Activated T-helper 1 cell treated with Interleukin-2 at 50 U/mL for 16 hours (primary cell): ENCODE results near the gene BATF3.
"Not testable (repeated sequence)": the region's sequence is repeated elsewhere in the genome, so short reads cannot be mapped to it uniquely, and the experiment has no call there.

Experiments
- DNase-seq: peaks from one replicate; pipeline ENCODE4 v3.0.0-alpha.2; 2020; ENCODE audit warnings: low read depth

Gene BATF3

GRCh38 chr1:212658250-212658649, 41.4 kb downstream of the BATF3 start:
- not testable (repeated sequence) for DNase-seq

GRCh38 chr1:212656730-212657129, 42.9 kb downstream of the BATF3 start:
- no peak for DNase-seq

- DNase-seq: no peak
These were observed 43.8 kb downstream of the BATF3 start for GRCh38 chr1:212655668-212656440.

GRCh38 chr1:212652609-212653008, 47.0 kb downstream of the BATF3 start:
- no peak for DNase-seq

- DNase-seq: no peak
These were observed 47.7 kb downstream of the BATF3 start for GRCh38 chr1:212651977-212652376.

GRCh38 chr1:212651521-212651920, 48.1 kb downstream of the BATF3 start:
- DNase-seq: no peak

GRCh38 chr1:212650228-212650627, 49.4 kb downstream of the BATF3 start:
- DNase-seq: no peak

GRCh38 chr1:212649020-212649419, 50.6 kb downstream of the BATF3 start:
- DNase-seq: no peak

- DNase-seq: no peak
These were observed 51.2 kb downstream of the BATF3 start for GRCh38 chr1:212648431-212648830.

GRCh38 chr1:212647004-212647403, 52.6 kb downstream of the BATF3 start:
- no peak for DNase-seq

GRCh38 chr1:212646588-212646987, 53.1 kb downstream of the BATF3 start:
- no peak for DNase-seq

GRCh38 chr1:212645546-212646543, 53.8 kb downstream of the BATF3 start:
- no peak for DNase-seq

- DNase-seq: no peak
These were observed 54.6 kb downstream of the BATF3 start for GRCh38 chr1:212644866-212645545.

- no peak for DNase-seq
These were observed 55.8 kb downstream of the BATF3 start for GRCh38 chr1:212643877-212644276.

GRCh38 chr1:212641956-212642355, 57.7 kb downstream of the BATF3 start:
- DNase-seq: no peak

- DNase-seq: no peak
These were observed 59.3 kb downstream of the BATF3 start for GRCh38 chr1:212640223-212640878.

- DNase-seq: not testable (repeated sequence)
These were observed 60.1 kb downstream of the BATF3 start for GRCh38 chr1:212639524-212639923.

- DNase-seq: no peak
These were observed 61.0 kb downstream of the BATF3 start for GRCh38 chr1:212638492-212639151.

- DNase-seq: no peak
These were observed 61.7 kb downstream of the BATF3 start for GRCh38 chr1:212637902-212638301.
